Ecto neural progenitor cell (in vitro differentiated cells): ENCODE data around the gene NAV2.

Experiments
- DNase-seq: peaks from one replicate; pipeline ENCODE4 v3.0.0-alpha.2; 2018; ENCODE audit warnings: low spot score

The NAV2 gene

GRCh38 chr11:19714387-19715363 lies 2.0 kb downstream of the NAV2 start:
- DNase-seq = peak; percentile 56

- no peak for DNase-seq
Observed at GRCh38 chr11:19715373-19715772, 2.7 kb downstream of the NAV2 start.

GRCh38 chr11:19718051-19718450 lies 5.4 kb downstream of the NAV2 start:
- DNase-seq = no peak

- DNase-seq = no peak
Observed at GRCh38 chr11:19718951-19719350, 6.3 kb downstream of the NAV2 start.

- DNase-seq = no peak
Observed at GRCh38 chr11:19719960-19720359, 7.3 kb downstream of the NAV2 start.

- DNase-seq = no peak
Observed at GRCh38 chr11:19721176-19721575, 8.5 kb downstream of the NAV2 start.

- no peak for DNase-seq
Observed at GRCh38 chr11:19722702-19723101, 10.1 kb downstream of the NAV2 start.

- peak; percentile 30 for DNase-seq
Observed at GRCh38 chr11:19723572-19724342, 11.1 kb downstream of the NAV2 start.

GRCh38 chr11:19724765-19725164 lies 12.1 kb downstream of the NAV2 start:
- no peak for DNase-seq

- no peak for DNase-seq
Observed at GRCh38 chr11:19725379-19726079, 12.9 kb downstream of the NAV2 start.

- no peak for DNase-seq
Observed at GRCh38 chr11:19727246-19727645, 14.6 kb downstream of the NAV2 start.

- no peak for DNase-seq
Observed at GRCh38 chr11:19728436-19728835, 15.8 kb downstream of the NAV2 start.

- no peak for DNase-seq
Observed at GRCh38 chr11:19729141-19729540, 16.5 kb downstream of the NAV2 start.

GRCh38 chr11:19730373-19730772 lies 17.7 kb downstream of the NAV2 start:
- no peak for DNase-seq

GRCh38 chr11:19734171-19734570 lies 21.5 kb downstream of the NAV2 start:
- no peak for DNase-seq

GRCh38 chr11:19735157-19735908 lies 22.7 kb downstream of the NAV2 start:
- no peak for DNase-seq

- DNase-seq = no peak
Observed at GRCh38 chr11:19735909-19736498, 23.4 kb downstream of the NAV2 start.

GRCh38 chr11:19736831-19737230 lies 24.2 kb downstream of the NAV2 start:
- DNase-seq = no peak

GRCh38 chr11:19737575-19737974 lies 24.9 kb downstream of the NAV2 start:
- no peak for DNase-seq

GRCh38 chr11:19738124-19738523 lies 25.5 kb downstream of the NAV2 start:
- no peak for DNase-seq

- DNase-seq = peak; percentile 55
Observed at GRCh38 chr11:19739872-19740271, 27.2 kb downstream of the NAV2 start.
